ENCODE results near the gene PTGIR.

PTGIR gene

DNA sequence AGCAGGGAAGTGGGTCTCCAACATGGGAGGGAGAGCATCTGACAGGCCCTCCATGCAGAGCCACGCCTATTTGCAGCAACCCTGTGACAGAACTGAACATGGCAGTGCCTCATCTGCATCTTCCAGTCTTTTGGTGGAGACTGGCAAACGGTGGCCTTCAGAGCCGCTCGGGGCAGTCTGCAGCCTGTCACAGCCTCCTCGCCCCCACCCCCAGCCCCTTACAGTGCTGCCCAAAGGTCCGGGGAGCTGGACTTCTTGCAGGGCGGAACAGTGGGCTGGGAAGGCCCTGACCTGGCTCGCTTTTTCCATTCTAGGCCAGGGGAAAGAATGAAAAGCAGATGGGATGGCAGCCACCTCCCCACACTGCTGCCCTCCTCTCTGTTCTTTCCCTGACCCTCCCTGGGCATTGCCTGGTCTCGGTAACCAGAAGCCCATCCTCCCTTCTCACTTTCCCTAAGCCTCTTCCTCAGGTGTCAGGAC, 21.1 kb downstream of the PTGIR start:
- Histone ChIP-seq H3K4me3 (ENCODE audit: low read length) (no peak overlapping the region), H3K36me3 (replicated peaks; ENCODE audit: low read depth, low read length) (peaks cover 48% of the 10 kb centered on the region), H3K4me1 (ENCODE audit: low read length) (peaks cover 19% of the 10 kb centered on the region), H3K79me2 (ENCODE audit: low read length) (peaks cover 51% of the 10 kb centered on the region), H3K9ac (ENCODE audit: low read length) (no peak overlapping the region), H3K27ac (ENCODE audit: low read length) (no peak overlapping the region), H3K9me3 (ENCODE audit: insufficient read depth, low read length) (peaks cover 6% of the 10 kb centered on the region), H2AFZ (ENCODE audit: low read depth, low read length) (no peak overlapping the region), H3K4me2 (ENCODE audit: low read length) (no peak overlapping the region), H3K27me3 (ENCODE audit: low read depth, low read length) (no peaks in the 10 kb centered on the region; the same call in 1 of the 2 replicates), H4K20me1 (ENCODE audit: insufficient read depth, low read length) (peaks cover 44% of the 10 kb centered on the region)
- TF ChIP-seq EZH2phosphoT487 (IDR thresholded peaks at IDR 0.05; ENCODE audit: low read depth): no peak
- TF ChIP-seq, protein P1, sequence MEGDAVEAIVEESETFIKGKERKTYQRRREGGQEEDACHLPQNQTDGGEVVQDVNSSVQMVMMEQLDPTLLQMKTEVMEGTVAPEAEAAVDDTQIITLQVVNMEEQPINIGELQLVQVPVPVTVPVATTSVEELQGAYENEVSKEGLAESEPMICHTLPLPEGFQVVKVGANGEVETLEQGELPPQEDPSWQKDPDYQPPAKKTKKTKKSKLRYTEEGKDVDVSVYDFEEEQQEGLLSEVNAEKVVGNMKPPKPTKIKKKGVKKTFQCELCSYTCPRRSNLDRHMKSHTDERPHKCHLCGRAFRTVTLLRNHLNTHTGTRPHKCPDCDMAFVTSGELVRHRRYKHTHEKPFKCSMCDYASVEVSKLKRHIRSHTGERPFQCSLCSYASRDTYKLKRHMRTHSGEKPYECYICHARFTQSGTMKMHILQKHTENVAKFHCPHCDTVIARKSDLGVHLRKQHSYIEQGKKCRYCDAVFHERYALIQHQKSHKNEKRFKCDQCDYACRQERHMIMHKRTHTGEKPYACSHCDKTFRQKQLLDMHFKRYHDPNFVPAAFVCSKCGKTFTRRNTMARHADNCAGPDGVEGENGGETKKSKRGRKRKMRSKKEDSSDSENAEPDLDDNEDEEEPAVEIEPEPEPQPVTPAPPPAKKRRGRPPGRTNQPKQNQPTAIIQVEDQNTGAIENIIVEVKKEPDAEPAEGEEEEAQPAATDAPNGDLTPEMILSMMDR (IDR thresholded peaks at IDR 0.05; ENCODE audit: low read depth, low read length): no peak

DNA sequence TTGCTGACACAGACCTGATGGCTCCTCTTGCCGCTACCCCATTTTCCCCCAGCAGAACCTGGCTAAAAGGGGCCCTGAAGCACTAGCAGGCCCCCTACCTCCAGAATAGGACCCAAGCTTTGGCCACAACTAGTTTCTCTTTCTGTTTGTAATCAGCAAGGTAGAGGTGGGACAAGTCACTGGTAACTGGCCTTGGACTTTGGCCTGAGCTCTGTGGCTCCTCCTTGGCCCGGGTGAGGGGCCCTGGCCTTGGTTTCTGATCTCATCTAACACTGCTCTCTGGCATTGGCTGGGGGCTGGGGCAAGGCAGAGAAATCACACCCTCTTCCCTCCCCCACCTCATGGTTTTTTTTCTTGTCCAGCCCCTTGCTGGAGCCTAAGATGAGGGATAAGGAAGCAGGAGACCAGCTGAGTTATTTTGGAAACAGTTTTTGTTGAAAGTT, 21.7 kb downstream of the PTGIR start:
- Histone ChIP-seq H3K79me2 (ENCODE audit: low read length) (peaks cover 51% of the 10 kb centered on the region), H4K20me1 (ENCODE audit: insufficient read depth, low read length) (peaks cover 44% of the 10 kb centered on the region), H3K27me3 (ENCODE audit: low read depth, low read length) (no peaks in the 10 kb centered on the region; the same call in 1 of the 2 replicates), H3K27ac (ENCODE audit: low read length) (no peak overlapping the region), H3K4me2 (ENCODE audit: low read length) (peak overlapping the region; percentile 93), H3K9me3 (ENCODE audit: insufficient read depth, low read length) (peaks cover 12% of the 10 kb centered on the region), H3K4me3 (ENCODE audit: low read length) (peak overlapping the region; percentile 99; the same call in 1 of the 2 replicates), H2AFZ (ENCODE audit: low read depth, low read length) (no peak overlapping the region), H3K4me1 (ENCODE audit: low read length) (peaks cover 19% of the 10 kb centered on the region), H3K36me3 (replicated peaks; ENCODE audit: low read depth, low read length) (peaks cover 46% of the 10 kb centered on the region), H3K9ac (ENCODE audit: low read length) (no peak overlapping the region)
- TF ChIP-seq EZH2phosphoT487 (IDR thresholded peaks at IDR 0.05; ENCODE audit: low read depth): no peak
- TF ChIP-seq, protein P1 (IDR thresholded peaks at IDR 0.05; ENCODE audit: low read depth, low read length): no peak

- Histone ChIP-seq H3K27ac (ENCODE audit: low read length) (no peak overlapping the region), H3K27me3 (ENCODE audit: low read depth, low read length) (no peaks in the 10 kb centered on the region; the same call in 1 of the 2 replicates), H3K9ac (ENCODE audit: low read length) (peak overlapping the region; percentile 100), H3K4me1 (ENCODE audit: low read length) (peaks cover 19% of the 10 kb centered on the region), H3K9me3 (ENCODE audit: insufficient read depth, low read length) (peaks cover 18% of the 10 kb centered on the region), H3K4me2 (ENCODE audit: low read length) (peak overlapping the region; percentile 93), H3K36me3 (replicated peaks; ENCODE audit: low read depth, low read length) (peaks cover 40% of the 10 kb centered on the region), H4K20me1 (ENCODE audit: insufficient read depth, low read length) (peaks cover 44% of the 10 kb centered on the region), H3K4me3 (ENCODE audit: low read length) (peak overlapping the region; percentile 99), H2AFZ (ENCODE audit: low read depth, low read length) (no peak overlapping the region), H3K79me2 (ENCODE audit: low read length) (peaks cover 51% of the 10 kb centered on the region)
- no peak for TF ChIP-seq EZH2phosphoT487 (IDR thresholded peaks at IDR 0.05; ENCODE audit: low read depth)
- TF ChIP-seq, protein P1 (IDR thresholded peaks at IDR 0.05; ENCODE audit: low read depth, low read length): no peak
Measured at GRCh38 chr19:46602392-46603194, 22.3 kb downstream of the PTGIR start.

All from OCI-LY3 (cell line).